Activated naive CD8-positive, alpha-beta T cell treated with anti-CD3 and anti-CD28 coated beads, Interleukin-2, amount 50 U/mL, for 24 hours (primary cell): ENCODE measurements around the gene ENTPD1.
"Not testable (repeated sequence)": the region's sequence is repeated elsewhere in the genome, so short reads cannot be mapped to it uniquely, and the experiment has no call there.

Experiments
- ATAC-seq: fragments of 150-1000 bp; cut with Tn5 transposase; one replicate; pipeline ENCODE4 v1.10.0; 2021
- DNase-seq: peaks from one replicate; pipeline ENCODE4 v3.0.0; 2021
- H3K27ac Mint-ChIP-seq: one replicate; pipeline ENCODE4 v1.8.0; 2021; ENCODE audit warnings: mild to moderate bottlenecking, mixed read lengths
- H3K27me3 Mint-ChIP-seq: one replicate; pipeline ENCODE4 v1.8.0; 2021; ENCODE audit warnings: mixed read lengths
- H3K36me3 Mint-ChIP-seq: one replicate; pipeline ENCODE4 v1.8.0; 2021; ENCODE audit warnings: low read depth, mixed read lengths
- H3K4me1 Mint-ChIP-seq: one replicate; pipeline ENCODE4 v1.8.0; 2021; ENCODE audit warnings: mixed read lengths
- H3K4me3 Mint-ChIP-seq: one replicate; pipeline ENCODE4 v1.8.0; 2021; ENCODE audit warnings: mild to moderate bottlenecking, moderate library complexity, mixed read lengths
- H3K9me3 Mint-ChIP-seq: one replicate; pipeline ENCODE4 v1.8.0; 2021; ENCODE audit warnings: mixed read lengths

ENTPD1 gene

DNA sequence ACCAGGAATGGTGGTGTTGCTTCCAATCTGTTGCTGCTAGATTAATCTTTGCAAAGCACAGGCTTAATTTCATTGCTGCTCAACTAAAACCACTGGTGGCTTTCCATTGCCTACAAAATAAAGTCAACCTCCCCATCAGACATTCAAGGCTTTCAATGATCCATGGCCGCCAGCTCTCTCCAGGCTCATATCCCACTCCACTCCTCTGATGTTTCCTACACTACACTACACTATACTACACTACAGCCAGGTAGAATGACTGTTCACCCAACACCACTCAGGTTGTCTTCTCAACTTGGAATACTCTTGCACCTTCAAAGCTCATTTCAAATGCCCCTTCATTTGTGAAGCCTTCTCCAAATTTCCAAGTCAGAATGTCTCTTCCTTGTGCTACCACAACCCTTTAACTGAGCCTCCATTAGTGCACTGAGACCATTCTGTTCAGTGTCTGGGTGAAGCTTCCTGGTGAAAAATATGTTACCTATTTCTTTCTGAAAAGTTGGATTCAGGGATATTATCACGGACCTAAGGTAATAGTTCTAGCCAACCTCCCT, 116.3 kb downstream of the ENTPD1 start:
- DNase-seq = no peak
- Mint-ChIP-seq H3K36me3 (peaks cover 38% of the 10 kb centered on the region), H3K27me3 (no peaks in the 10 kb centered on the region), H3K4me3 (no peak overlapping the region), H3K4me1 (peaks cover 2% of the 10 kb centered on the region), H3K9me3 (no peaks in the 10 kb centered on the region), H3K27ac (no peak overlapping the region)
- no peak for ATAC-seq

DNA sequence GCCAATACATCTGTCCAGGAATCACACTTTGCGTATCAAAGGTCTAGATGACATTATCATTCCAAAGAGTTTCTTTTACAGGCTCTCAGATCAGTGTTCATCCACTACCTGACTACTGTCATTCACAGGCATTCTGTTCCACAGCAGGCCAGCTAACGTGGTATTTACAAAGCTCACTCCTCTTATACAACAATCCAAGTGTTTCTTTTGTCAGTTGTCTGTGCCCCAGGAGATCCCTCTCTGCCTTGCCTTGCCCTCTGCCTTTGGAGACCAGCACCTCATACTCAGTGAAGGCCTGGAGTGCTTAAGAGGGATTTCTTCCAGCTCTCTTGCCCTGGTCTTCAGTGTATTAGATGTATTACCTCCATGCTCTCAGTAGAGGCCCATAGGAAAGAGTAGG, 117.2 kb downstream of the ENTPD1 start:
- no peak for ATAC-seq
- H3K4me3 Mint-ChIP-seq = no peak overlapping the region
- peaks cover 38% of the 10 kb centered on the region for H3K36me3 Mint-ChIP-seq
- no peaks in the 10 kb centered on the region for H3K4me1 Mint-ChIP-seq
- no peaks in the 10 kb centered on the region for H3K27me3 Mint-ChIP-seq
- H3K27ac Mint-ChIP-seq = no peak overlapping the region
- DNase-seq = no peak
- no peaks in the 10 kb centered on the region for H3K9me3 Mint-ChIP-seq

DNA sequence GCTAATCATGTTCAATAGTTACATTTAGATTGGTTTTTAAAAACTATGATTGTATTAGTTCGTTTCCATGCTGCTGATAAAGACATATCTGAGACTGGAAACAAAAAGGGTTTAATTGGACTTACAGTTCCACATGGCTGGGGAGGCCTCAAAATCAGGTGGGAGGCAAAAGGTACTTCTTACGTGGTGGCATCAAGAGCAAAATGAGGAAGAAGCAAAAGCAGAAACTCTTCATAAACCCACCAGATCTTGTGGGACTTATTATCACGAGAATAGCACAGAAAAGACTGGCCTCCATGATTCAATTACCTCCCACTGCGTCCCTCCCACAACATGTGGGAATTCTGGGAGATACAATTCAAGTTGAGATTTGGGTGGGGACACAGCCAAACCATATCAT, 117.7 kb downstream of the ENTPD1 start:
- Mint-ChIP-seq H3K4me1 (no peaks in the 10 kb centered on the region), H3K27me3 (no peaks in the 10 kb centered on the region), H3K4me3 (no peak overlapping the region), H3K9me3 (no peaks in the 10 kb centered on the region), H3K27ac (no peak overlapping the region), H3K36me3 (peaks cover 40% of the 10 kb centered on the region)
- DNase-seq (no peak), ATAC-seq (no peak)

DNA sequence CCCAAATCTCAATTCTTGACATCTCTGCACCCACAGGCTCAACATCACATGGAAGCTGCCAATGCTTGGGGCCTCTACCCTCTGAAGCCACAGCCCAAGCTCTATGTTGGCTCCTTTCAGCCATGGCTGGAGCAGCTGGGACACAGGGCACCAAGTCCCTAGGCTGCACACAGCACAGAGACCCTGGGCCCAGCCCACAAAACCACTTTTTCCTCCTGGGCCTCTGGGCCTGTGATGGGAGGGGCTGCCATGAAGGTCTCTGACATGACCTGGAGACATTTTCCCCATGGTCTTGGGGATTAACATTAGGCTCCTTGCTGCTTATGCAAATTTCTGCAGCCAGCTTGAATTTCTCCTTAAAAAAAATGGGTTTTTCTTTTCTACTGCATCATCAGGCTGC, 118.8 kb downstream of the ENTPD1 start:
- ATAC-seq, H3K27ac Mint-ChIP-seq, H3K4me3 Mint-ChIP-seq, H3K4me1 Mint-ChIP-seq, DNase-seq, H3K27me3 Mint-ChIP-seq, H3K9me3 Mint-ChIP-seq: not testable (repeated sequence)
- H3K36me3 Mint-ChIP-seq = peaks cover 41% of the 10 kb centered on the region

DNA sequence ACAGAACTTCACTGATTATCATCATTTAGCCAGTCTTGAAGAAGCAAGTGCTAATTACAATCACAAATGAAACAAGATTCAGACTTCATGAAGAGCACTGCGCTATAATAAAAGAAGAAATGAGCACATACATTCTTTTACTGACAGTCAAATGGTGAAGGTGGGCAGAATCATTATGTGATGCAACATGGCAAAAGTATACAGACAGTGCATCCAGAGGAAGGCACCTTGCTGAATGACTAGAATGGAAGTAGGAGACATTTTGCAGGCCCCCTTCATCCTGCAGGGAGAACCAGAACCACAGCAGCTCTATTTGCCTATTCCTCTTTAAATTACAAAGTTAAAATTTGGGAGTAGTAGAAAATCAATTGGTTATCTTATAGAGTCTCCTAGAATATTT, 120.8 kb downstream of the ENTPD1 start:
- Mint-ChIP-seq H3K27me3 (no peaks in the 10 kb centered on the region), H3K27ac (no peak overlapping the region), H3K9me3 (no peaks in the 10 kb centered on the region), H3K4me3 (no peak overlapping the region), H3K4me1 (no peaks in the 10 kb centered on the region), H3K36me3 (peaks cover 39% of the 10 kb centered on the region)
- ATAC-seq (no peak), DNase-seq (no peak)

DNA sequence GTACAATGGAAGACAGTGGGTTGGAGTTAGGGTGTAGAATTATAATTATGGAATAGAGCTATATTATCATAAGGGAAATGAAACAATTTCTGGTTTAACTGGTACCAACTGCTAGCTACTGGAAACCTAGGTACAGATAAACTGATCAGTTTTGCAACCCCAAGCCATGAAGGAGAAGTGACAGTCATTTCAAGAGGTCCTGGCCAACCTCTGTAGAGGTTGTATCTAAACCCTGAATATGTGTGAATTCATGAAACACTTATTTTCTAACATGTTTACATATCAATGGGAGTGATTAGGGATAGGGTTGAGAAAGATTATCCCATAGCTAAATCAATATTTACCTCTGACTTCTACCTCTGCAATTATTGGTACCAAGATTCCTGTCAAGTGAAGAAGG, 121.9 kb downstream of the ENTPD1 start:
- Mint-ChIP-seq H3K9me3 (no peaks in the 10 kb centered on the region), H3K4me1 (no peaks in the 10 kb centered on the region), H3K36me3 (peaks cover 44% of the 10 kb centered on the region), H3K27me3 (no peaks in the 10 kb centered on the region), H3K4me3 (no peak overlapping the region), H3K27ac (no peak overlapping the region)
- ATAC-seq = no peak
- no peak for DNase-seq

DNA sequence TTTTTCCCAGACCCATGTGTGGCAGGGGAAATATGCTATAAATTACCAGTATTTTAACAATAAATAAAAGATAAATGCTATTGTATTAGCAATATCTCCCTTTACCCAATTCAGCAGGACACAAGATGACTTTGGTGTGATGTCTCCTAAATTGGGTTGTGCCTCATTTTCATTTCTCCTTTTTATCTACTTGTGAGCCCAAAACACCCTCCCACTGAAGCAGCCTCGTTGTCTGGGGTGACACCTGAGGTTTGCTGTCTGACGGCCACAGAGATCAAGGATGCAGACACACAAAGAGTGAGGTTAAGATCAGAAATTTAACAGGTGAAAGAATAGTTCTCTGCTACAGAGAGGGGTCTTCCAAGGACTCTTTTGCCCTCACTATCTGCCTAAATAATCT, 124.7 kb downstream of the ENTPD1 start:
- no peak for ATAC-seq
- H3K36me3 Mint-ChIP-seq = peaks cover 20% of the 10 kb centered on the region
- no peak overlapping the region for H3K4me3 Mint-ChIP-seq
- DNase-seq = no peak
- H3K9me3 Mint-ChIP-seq = no peaks in the 10 kb centered on the region
- H3K27ac Mint-ChIP-seq = no peak overlapping the region
- H3K27me3 Mint-ChIP-seq = no peaks in the 10 kb centered on the region
- H3K4me1 Mint-ChIP-seq = no peaks in the 10 kb centered on the region

DNA sequence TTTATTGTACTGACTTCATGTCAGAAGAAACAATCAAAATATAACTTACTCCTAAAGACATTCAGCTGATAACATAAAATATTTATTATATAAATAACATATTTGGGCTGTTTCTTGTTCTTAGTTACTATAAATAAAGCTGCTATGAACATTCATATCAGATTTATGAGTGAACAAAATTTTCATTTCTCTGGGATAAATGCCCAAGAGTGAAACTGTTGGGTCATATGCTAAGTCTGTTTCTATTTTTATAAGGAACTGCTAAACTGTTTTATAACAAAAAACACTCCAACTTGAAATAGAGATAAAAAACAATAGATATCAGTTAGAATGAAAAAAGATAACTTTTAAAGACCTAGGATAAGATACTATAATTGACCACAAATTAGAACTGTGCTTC, 125.4 kb downstream of the ENTPD1 start:
- Mint-ChIP-seq H3K4me3 (no peak overlapping the region), H3K27ac (no peak overlapping the region), H3K36me3 (peaks cover 18% of the 10 kb centered on the region), H3K4me1 (no peaks in the 10 kb centered on the region), H3K9me3 (no peaks in the 10 kb centered on the region), H3K27me3 (no peaks in the 10 kb centered on the region)
- DNase-seq (no peak), ATAC-seq (no peak)

DNA sequence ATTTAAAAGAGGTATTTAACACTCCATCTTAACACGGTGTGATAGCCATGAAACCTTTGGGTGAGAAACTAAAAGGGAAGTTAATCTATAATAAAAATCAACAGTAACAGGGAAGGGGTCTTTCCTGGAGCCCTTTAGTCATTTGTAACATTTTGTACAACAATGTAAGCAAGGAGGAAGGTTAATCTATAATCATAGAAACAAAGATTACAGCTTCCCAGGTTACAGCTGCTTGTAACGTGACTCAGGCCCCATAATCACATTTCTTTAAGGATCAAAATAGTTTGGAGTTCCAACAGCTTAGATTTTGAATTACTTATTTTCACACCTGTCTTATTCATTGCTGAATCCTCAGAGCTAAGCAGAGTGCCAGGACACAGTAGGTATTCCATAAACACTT, 133.9 kb downstream of the ENTPD1 start:
- DNase-seq (no peak), ATAC-seq (no peak)
- Mint-ChIP-seq H3K4me1 (no peaks in the 10 kb centered on the region), H3K27ac (no peak overlapping the region), H3K4me3 (no peak overlapping the region), H3K27me3 (no peaks in the 10 kb centered on the region), H3K36me3 (peaks cover 42% of the 10 kb centered on the region), H3K9me3 (no peaks in the 10 kb centered on the region)

DNA sequence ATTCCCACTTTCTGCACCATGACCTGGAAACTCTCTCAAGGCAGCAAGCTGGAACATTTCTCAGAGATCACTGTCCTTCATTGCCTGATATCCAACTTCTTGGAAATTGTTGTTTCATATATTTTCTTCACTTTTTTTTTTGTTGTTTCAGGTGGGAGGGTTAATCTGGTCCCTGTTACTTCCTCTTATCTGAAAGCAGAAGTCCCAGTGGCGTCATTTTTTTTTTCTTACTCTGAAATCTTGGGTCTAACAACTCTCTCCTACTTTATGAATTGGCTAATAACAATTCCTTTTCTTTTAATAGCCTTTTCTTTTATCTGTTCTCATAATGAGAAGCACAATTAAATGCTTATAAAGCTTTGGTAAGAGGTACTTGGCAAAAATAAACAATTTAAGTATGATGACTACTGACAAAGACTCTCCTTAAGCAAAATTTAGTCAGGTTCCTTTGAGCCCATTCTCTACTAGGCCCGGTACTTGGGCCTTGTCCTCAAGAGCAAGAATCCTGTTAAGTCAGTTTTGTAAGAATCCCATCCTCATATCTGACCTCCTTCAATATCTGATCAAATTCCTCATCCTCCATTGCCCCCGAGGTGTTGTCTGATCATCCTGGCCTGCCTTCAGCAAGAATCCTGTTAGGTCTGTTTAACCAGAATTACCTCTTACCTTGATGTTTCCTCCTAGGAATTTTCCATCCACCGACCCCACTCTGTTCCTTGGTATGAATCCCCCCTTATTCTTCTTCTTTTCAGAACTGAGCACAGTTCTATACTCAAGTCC, 140.3 kb downstream of the ENTPD1 start:
- Mint-ChIP-seq H3K4me1 (peaks cover 4% of the 10 kb centered on the region), H3K9me3 (no peaks in the 10 kb centered on the region), H3K27ac (peak overlapping the region; percentile 29), H3K36me3 (peaks cover 64% of the 10 kb centered on the region), H3K4me3 (no peak overlapping the region), H3K27me3 (no peaks in the 10 kb centered on the region)
- DNase-seq = no peak
- no peak for ATAC-seq

DNA sequence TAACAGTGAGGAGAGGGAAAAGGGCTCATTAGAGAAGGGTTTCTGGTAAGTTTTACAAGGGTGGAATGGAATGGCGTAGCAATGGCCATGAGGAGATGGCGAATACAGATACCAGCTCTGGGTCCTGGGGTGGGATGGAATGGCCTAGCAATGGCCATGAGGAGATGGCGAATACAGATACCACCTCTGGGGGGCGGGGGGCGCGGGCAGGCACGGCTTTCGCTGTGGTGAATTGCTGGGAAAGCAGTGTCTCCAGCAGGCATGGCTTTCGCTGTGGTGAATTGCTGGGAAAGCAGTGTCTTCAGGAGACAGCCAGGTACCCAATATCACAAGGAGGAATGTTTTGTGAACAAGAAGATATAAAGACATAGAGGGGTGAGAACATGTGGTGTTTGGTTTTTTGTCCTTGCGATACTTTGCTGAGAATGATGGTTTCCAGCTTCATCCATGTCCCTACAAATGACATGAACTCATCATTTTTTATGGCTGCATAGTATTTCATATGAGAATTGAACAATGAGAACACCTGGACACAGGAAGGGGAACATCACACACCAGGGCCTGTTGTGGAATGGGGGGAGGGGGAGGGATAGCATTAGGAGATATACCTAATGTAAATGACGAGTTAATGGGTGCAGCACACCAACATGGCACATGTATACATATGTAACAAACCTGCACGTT, 150.1 kb downstream of the ENTPD1 start:
- not testable (repeated sequence) for H3K27ac Mint-ChIP-seq, H3K27me3 Mint-ChIP-seq, DNase-seq, H3K9me3 Mint-ChIP-seq, H3K36me3 Mint-ChIP-seq, ATAC-seq
- Mint-ChIP-seq H3K4me1 (peaks cover 17% of the 10 kb centered on the region), H3K4me3 (peak overlapping the region; percentile 88)

DNA sequence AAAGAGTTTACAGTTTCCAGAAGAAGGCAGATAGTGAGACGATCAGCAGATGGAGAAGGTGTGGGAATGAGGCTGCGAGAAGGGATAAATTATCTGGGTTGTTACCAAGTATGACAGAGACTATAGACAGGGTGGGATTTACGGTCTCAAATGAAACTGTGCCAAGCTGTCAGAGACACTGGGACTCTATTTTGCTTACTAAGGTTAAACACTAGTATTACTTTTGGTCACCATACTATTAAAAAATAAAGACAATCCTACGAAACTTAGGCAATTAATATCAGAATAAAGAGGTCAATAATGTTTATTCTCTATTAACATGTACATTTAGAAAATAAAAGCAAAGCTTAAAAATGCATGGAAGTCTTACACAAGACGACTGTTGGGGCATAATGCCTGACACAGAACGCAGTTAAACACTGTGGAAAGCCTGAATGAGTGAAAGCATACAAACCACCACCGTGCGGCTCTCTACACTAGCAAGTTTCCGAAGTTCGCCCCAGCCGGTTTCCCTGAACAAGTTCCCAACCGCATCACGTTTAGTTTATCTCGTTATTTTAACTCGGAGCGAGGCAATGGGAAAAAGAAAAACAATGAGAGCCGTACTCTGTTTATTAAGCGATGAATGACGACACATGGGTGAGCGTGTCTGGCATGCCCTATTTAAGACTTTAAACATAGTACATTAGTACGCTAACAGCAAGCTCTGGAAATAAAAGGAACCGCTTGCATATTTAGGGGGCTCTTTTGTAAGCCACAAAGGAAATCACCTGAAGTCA, 150.9 kb downstream of the ENTPD1 start:
- H3K4me1 Mint-ChIP-seq = peaks cover 17% of the 10 kb centered on the region

DNA sequence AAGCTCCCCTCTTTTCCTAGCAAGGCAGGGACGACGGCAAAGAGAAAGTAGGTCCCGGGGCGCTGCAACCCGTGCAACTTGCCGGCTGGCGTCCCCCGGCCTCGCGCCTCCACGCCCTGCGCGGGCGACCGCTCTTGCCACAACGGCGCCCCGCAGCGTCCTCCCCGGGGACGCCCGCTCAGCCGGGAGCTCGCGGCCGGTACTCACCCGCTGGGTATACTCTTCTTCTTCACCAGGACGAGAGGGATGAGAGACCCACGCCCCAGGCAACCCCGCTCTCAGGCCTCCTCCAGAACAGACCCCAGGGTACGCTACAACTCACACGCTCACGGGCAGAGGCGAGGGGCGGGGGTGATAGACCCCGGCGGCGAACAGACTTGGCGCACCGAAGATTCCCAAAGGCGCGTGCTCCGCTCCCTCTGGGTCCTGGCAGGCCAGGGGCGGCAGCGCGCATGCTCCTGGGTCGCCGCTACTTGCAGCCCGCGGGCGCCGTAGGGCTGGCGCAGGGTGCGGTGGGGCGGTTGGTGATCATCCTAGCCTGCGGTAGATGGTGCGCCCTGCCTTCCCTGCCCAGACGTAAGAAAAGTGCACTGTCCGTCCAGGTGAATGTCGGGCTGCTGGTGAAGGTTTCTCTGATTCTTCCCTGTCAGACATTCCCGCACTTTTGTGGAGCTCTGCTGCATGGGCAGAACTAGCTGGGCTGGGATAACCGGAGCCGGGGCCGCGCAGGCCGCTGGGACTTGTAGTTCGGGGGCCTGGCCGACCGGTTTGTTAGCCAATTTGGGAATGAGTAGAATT, 151.7 kb downstream of the ENTPD1 start, which contains the start of gene CC2D2B:
Gene CC2D2B, plus strand, starts transcription at position 520 of the 798 bp plus-strand sequence. CDS start 3,349 bp downstream, outside the sequence.
- Mint-ChIP-seq H3K27ac (peak within 1 kb of the TSS; percentile 92), H3K27me3 (no peaks in the 10 kb centered on the region), H3K36me3 (peaks cover 6% of the 10 kb centered on the region), H3K9me3 (no peaks in the 10 kb centered on the region), H3K4me3 (peak within 1 kb of the TSS; percentile 88), H3K4me1 (peaks cover 17% of the 10 kb centered on the region)
- DNase-seq (peak; percentile 80), ATAC-seq (peak; percentile 94)

More for the DNA sequence above, 150.9 kb downstream of the ENTPD1 start:
- Mint-ChIP-seq H3K9me3 (no peaks in the 10 kb centered on the region), H3K27ac (peak overlapping the region; percentile 78), H3K36me3 (peaks cover 8% of the 10 kb centered on the region), H3K4me3 (peak overlapping the region; percentile 88), H3K27me3 (no peaks in the 10 kb centered on the region)
- DNase-seq (peak; percentile 44), ATAC-seq (peak; percentile 72)

DNA sequence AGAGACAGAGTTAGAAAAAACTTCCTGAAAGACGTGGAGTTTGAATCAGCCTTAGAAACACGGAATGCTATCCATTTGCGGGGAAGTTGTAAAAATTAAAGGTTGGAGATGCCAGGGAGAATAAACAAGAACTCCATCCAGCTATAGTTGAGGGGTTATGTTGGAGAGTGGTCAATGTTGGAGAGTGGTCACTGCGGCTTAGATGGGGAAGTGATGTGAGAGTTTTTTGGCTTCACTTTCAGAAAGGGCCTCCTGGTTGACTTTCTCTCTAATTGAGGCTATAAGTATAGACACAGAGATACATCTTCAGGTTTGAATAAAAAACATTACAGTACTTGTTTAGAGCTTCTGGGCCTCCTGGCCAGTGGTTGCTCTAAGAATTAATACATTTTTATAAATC, 152.5 kb downstream of the ENTPD1 start:
- no peaks in the 10 kb centered on the region for H3K9me3 Mint-ChIP-seq
- no peak for ATAC-seq
- peaks cover 4% of the 10 kb centered on the region for H3K27me3 Mint-ChIP-seq
- H3K36me3 Mint-ChIP-seq = peaks cover 6% of the 10 kb centered on the region
- DNase-seq = no peak
- H3K27ac Mint-ChIP-seq = no peak overlapping the region
- peak overlapping the region; percentile 88 for H3K4me3 Mint-ChIP-seq
- peaks cover 12% of the 10 kb centered on the region for H3K4me1 Mint-ChIP-seq
